BJ (cell line): ENCODE results near the gene UBC. TPM values are rescaled to one million over a fixed set of nuclear protein-coding genes. Genes with fewer than 3 reads are reported as not detected.

Experiments used
- CTCF ChIA-PET: fragments of 350-600 bp; formaldehyde crosslinking; extraction: SDS; loops from one replicate; lab custom pipeline; 2021; ENCODE audit warnings: antibody characterized with exemption, inconsistent platforms; lab: Yijun Ruan, JAX
- POLR2A ChIA-PET: fragments of 300-600 bp; sonication (Branson Sonifier 250); formaldehyde crosslinking; extraction: SDS; loops from one replicate; lab custom pipeline; 2021; ENCODE audit warnings: antibody characterized with exemption; lab: Charles Lee
- DNase-seq: peaks from one replicate; pipeline ENCODE4 v3.0.0-alpha.2; 2011; ENCODE audit warnings: low read depth
- H3K27me3 ChIP-seq: 2 replicates; pipeline ENCODE4 v1.6.0; 2011; ENCODE audit warnings: low read length; ENCODE audit not compliant: control insufficient read depth, insufficient read depth
- H3K36me3 ChIP-seq: 2 replicates; pipeline ENCODE4 v1.5.1; 2011; ENCODE audit warnings: low read length; ENCODE audit not compliant: control insufficient read depth, insufficient read depth
- H3K4me3 ChIP-seq: 2 replicates; pipeline ENCODE4 v1.5.1; 2011; ENCODE audit warnings: low read depth, mild to moderate bottlenecking, control low read depth, low read length
- polyA plus RNA-seq: library from polyadenylated mRNA; depleted of rRNA; stranded (reverse); fragments of >200 nt; gene quantifications from 2 replicates; pipeline ENCODE4 v1.2.3, GENCODE V29; 2011
- TF ChIP-seq, protein P1 (sequence below): IDR thresholded peaks from 2 replicates; pipeline ENCODE4 v1.5.1; 2011; ENCODE audit warnings: low read depth, mild to moderate bottlenecking, control low read depth, inconsistent platforms, low read length, moderate library complexity; ENCODE audit not compliant: insufficient read depth

Gene UBC
- polyA plus RNA-seq, 1 experiment: 2,374 TPM

DNA sequence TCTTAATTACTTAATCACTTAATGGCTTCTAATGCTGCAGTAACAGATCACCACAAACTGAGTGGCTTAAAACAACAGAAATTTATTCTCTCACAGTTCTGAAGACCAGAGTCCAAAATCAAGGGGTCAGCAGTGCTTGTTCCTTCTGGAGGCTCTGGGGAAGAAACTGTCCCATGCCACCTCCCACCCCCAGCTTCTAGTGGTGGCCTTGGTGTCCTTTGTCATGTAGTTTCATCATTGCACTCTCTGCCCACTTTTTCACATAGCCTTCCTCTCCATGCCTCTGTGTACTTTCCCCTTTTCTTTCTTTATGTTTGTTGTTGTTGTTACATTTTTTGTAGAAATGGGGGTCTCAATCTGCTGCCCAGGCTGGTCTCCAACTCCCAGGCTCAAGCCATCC is 16.1 kb upstream of the UBC start:
- Histone ChIP-seq H3K4me3 (no peak overlapping the region), H3K36me3 (no peaks in the 10 kb centered on the region), H3K27me3 (no peaks in the 10 kb centered on the region)
- TF ChIP-seq, protein P1, sequence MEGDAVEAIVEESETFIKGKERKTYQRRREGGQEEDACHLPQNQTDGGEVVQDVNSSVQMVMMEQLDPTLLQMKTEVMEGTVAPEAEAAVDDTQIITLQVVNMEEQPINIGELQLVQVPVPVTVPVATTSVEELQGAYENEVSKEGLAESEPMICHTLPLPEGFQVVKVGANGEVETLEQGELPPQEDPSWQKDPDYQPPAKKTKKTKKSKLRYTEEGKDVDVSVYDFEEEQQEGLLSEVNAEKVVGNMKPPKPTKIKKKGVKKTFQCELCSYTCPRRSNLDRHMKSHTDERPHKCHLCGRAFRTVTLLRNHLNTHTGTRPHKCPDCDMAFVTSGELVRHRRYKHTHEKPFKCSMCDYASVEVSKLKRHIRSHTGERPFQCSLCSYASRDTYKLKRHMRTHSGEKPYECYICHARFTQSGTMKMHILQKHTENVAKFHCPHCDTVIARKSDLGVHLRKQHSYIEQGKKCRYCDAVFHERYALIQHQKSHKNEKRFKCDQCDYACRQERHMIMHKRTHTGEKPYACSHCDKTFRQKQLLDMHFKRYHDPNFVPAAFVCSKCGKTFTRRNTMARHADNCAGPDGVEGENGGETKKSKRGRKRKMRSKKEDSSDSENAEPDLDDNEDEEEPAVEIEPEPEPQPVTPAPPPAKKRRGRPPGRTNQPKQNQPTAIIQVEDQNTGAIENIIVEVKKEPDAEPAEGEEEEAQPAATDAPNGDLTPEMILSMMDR: no peak
- no peak for DNase-seq
- POLR2A ChIA-PET: no interaction called here
- CTCF ChIA-PET: interaction anchor here (1.6 kb wide), 1 partner anchor 9 kb away, joined by 4 read pairs; no protein-coding TSS in a partner anchor

DNA sequence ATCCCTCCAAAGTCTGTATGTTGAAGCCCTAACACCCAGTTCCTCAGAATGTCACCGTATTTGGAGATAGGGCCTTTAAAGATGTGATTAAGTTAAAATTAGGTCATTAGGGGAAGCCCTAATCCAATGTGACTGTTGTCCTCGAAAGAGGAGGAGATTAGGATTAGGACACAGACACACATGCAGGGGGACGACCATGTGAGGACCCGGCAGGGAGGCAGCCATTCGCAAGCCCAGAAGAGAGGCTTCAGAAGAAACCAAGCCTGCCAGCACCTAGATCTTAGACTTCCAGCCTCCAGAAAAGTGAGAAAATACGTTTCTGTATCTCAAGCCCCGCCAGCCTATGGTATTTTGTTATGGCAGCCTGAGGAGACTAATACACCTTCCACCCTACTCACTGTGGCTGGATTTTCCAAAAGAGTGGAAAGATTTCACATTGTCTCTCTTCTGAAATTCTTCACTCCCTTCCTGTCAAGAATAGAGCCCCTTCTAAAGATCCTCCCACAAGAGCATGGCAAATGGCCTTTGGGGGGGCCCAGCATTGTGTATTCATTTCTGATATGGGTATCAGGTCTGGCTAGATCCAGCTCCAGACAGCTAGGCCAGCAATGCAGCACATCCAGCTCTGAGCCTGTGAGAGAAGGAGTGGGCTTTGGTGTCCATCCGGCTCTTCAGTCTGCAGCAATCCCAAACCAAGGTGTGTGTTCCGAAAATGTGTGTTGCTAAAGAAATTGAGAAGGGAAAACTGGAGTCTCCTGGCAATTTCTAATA is 15.4 kb upstream of the UBC start:
- Histone ChIP-seq H3K4me3 (no peak overlapping the region), H3K27me3 (no peaks in the 10 kb centered on the region), H3K36me3 (no peaks in the 10 kb centered on the region)
- ChIA-PET POLR2A (no interaction called here), CTCF (interaction anchor here (1.6 kb wide), 1 partner anchor 9 kb away, joined by 4 read pairs; no protein-coding TSS in a partner anchor)
- TF ChIP-seq, protein P1: no peak
- no peak for DNase-seq

DNA sequence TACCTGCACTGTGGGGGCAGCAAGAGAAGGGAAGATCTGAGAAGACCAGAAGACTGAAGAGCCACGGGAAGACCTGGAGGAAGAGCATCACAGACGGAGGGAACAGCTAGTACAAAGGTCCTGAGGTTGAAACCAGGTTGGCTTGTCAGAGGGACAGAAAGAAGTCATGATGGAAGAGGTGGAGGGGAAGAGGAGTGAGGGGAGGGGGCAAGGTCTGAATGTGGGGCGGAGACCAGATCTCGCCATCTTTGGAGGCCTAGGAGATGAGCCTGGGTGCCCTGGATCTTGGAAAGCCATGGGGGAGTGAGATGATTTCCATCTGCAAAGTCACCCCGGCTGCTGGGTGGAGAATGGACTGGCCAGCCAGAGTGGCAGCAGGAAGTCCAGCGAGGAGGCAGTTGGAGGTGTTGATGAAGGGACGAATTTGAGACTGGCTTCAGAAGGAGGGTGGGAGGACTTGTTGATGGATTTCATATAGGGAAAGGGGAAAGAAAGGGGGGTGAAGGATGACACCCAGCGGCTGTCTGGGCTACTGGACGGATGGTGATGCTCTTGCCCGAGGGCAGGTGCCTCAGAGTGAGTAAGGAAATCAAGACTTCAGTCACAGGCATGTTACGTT is 14.6 kb upstream of the UBC start:
- Histone ChIP-seq H3K36me3 (no peaks in the 10 kb centered on the region), H3K4me3 (no peak overlapping the region), H3K27me3 (no peaks in the 10 kb centered on the region)
- ChIA-PET POLR2A (no interaction called here), CTCF (interaction anchor here (3.8 kb wide), 1 partner anchor 11 kb away, joined by 24 read pairs; no protein-coding TSS in a partner anchor)
- TF ChIP-seq, protein P1: no peak
- DNase-seq: no peak

DNA sequence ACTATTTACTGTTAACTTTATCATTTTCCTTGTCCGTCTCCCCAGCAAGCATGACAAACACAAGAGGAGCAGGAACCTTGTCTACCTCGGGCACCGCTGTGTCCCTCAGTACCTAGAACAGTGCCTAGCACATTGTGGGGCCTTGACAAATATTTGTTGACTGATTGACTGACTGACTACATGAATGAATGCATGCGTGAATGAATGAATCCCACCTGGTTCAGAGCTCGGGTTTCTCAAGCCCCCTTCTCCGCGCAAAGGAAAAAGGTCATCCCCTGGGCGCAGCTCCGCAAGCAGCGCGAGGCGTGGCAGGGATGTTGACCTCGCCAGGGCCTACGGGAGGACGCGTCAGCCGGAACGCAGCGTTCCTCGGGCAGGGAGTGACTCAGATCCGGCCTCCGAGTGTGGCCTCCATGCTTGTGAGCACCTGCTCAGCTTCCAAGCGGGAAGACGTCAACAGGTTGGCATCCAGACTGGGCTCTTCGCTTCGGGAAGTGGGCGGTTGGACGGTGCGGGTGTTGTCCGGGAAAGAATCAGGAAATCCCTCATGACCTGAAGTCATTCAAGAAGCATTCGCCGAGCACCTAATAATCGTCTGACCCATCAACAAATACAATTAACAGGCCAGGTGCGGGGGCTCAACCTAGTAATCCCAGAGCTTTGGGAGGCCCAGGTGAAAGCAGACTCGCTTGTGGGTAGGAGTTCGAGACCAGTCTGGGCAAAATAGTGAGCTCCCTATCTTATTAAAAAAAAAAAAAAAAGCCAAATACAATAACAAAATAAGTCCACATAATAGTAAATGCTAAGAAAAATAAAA is 13.9 kb upstream of the UBC start:
- TF ChIP-seq, protein P1: no peak
- DNase-seq: no peak
- ChIA-PET CTCF (interaction anchor here (2.5 to 3.8 kb wide), 2 partner anchors 11 to 22 kb away, joined by 9 to 24 read pairs; no protein-coding TSS in a partner anchor), POLR2A (no interaction called here)
- no peaks in the 10 kb centered on the region for H3K36me3 ChIP-seq
- no peaks in the 10 kb centered on the region for H3K27me3 ChIP-seq
- H3K4me3 ChIP-seq: no peak overlapping the region
